BJ (cell line): ENCODE results near the gene MCC. TPM values are rescaled to one million over a fixed set of nuclear protein-coding genes. Genes with fewer than 3 reads are reported as not detected.

Experiments used
- CTCF ChIA-PET: fragments of 350-600 bp; formaldehyde crosslinking; extraction: SDS; loops from one replicate; lab custom pipeline; 2021; ENCODE audit warnings: antibody characterized with exemption, inconsistent platforms; lab: Yijun Ruan, JAX
- POLR2A ChIA-PET: fragments of 300-600 bp; sonication (Branson Sonifier 250); formaldehyde crosslinking; extraction: SDS; loops from one replicate; lab custom pipeline; 2021; ENCODE audit warnings: antibody characterized with exemption; lab: Charles Lee
- DNase-seq: peaks from one replicate; pipeline ENCODE4 v3.0.0-alpha.2; 2011; ENCODE audit warnings: low read depth
- H3K27me3 ChIP-seq: 2 replicates; pipeline ENCODE4 v1.6.0; 2011; ENCODE audit warnings: low read length; ENCODE audit not compliant: control insufficient read depth, insufficient read depth
- H3K36me3 ChIP-seq: 2 replicates; pipeline ENCODE4 v1.5.1; 2011; ENCODE audit warnings: low read length; ENCODE audit not compliant: control insufficient read depth, insufficient read depth
- H3K4me3 ChIP-seq: 2 replicates; pipeline ENCODE4 v1.5.1; 2011; ENCODE audit warnings: low read depth, mild to moderate bottlenecking, control low read depth, low read length
- polyA plus RNA-seq: library from polyadenylated mRNA; depleted of rRNA; stranded (reverse); fragments of >200 nt; gene quantifications from 2 replicates; pipeline ENCODE4 v1.2.3, GENCODE V29; 2011
- TF ChIP-seq, protein P1 (sequence below): IDR thresholded peaks from 2 replicates; pipeline ENCODE4 v1.5.1; 2011; ENCODE audit warnings: low read depth, mild to moderate bottlenecking, control low read depth, inconsistent platforms, low read length, moderate library complexity; ENCODE audit not compliant: insufficient read depth

The MCC gene
- polyA plus RNA-seq, 1 experiment, result 2.3 TPM

DNA sequence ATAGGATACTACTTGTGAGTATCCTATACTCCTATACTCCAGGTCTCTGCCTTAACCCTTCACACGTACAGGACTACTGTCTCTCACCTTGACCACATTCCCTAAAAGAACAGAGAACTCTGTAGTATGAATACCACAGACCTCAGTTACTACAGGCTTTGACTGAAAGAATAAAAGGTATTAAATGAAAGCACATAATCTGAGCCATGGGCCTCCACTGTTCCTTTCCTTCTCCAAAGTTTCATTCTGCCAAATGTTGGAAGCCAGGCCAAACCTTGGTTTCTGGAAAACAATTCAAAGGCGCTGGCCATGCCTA, 244.9 kb downstream of the MCC start:
- no peak for DNase-seq
- Histone ChIP-seq H3K36me3 (no peaks in the 10 kb centered on the region), H3K27me3 (no peaks in the 10 kb centered on the region), H3K4me3 (no peak overlapping the region)
- ChIA-PET CTCF (no interaction called here), POLR2A (no interaction called here)
- TF ChIP-seq, protein P1, sequence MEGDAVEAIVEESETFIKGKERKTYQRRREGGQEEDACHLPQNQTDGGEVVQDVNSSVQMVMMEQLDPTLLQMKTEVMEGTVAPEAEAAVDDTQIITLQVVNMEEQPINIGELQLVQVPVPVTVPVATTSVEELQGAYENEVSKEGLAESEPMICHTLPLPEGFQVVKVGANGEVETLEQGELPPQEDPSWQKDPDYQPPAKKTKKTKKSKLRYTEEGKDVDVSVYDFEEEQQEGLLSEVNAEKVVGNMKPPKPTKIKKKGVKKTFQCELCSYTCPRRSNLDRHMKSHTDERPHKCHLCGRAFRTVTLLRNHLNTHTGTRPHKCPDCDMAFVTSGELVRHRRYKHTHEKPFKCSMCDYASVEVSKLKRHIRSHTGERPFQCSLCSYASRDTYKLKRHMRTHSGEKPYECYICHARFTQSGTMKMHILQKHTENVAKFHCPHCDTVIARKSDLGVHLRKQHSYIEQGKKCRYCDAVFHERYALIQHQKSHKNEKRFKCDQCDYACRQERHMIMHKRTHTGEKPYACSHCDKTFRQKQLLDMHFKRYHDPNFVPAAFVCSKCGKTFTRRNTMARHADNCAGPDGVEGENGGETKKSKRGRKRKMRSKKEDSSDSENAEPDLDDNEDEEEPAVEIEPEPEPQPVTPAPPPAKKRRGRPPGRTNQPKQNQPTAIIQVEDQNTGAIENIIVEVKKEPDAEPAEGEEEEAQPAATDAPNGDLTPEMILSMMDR, result no peak

DNA sequence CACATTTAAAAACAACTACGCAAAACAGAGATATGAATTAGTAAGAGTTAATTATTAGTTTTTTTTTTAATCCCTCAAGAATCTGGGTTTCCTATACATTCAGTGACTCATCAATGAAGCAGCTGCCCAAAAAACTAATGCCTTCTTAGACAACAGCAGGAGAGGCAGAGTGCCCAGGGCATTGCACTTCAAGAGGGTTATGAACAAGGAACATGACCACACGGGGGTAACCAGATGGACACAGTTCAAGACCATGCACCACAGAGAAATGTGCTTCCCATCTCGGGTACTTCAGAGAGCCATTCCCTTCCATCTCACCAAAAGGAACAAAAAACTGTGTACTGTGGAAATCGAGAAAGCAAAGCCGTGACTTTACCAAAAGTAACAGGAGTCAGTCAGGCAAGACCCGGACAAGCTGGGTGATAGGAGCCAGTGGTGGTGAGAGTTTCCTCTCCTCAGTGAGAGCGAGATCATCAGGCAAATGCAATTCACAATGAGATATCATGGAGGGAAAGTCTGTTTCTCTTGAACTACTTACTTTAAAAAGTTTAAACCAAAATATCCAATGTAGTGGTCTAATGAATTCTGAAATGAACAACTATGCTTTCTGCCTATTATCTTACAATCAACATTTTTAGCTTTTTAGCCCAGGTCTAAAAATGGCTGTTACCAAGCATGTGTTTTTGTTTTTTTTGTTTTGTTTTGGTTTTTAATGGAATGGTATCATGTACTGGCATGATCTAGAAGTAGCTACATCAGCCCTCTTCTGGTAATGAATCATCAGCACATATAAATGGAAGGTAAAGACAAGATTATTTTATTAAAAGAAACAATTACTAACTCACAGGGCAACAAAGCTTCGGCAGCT, 245.5 kb downstream of the MCC start:
- TF ChIP-seq, protein P1, result no peak
- ChIA-PET POLR2A (no interaction called here), CTCF (no interaction called here)
- no peaks in the 10 kb centered on the region for H3K36me3 ChIP-seq
- no peak overlapping the region for H3K4me3 ChIP-seq
- DNase-seq, result no peak
- H3K27me3 ChIP-seq, result no peaks in the 10 kb centered on the region

DNA sequence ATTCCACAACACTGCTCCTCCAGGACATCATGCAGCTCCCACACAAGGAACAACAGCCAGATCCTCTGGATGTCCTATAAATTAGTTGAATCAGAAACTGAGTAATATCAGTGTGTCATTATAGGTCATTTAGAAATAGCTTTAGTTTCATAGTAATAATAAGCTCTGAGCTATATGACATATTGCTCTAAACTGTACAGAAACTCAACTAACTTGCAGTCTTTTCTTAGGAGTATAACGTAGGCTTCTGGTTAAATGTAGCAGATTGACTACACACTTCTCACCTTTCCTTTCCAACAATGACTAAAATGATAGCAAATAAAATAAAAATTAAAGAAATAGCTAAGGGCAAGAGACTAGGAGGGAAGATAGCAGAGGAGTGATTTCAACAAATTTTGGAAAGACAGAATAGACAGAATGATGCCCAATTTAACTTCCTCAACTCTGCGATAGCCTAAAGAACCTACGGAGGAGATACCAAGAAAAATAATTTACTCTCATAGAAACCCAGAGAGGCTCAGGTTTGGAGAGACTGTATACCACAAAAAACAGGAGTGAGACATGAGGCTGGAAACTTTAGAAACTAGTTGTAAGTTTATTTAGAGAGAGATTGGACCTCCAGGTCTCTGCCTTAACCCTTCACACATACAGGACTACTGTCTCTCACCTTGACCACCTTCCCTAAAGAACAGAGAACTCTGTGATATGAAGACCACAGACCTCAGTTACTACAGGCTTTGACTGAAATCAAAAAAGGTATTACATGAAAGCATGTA, 247.1 kb downstream of the MCC start:
- CTCF ChIA-PET, result interaction anchor here (0.7 to 1.3 kb wide), 3 partner anchors 9 to 245 kb away, joined by 3 read pairs; no protein-coding TSS in a partner anchor
- no peaks in the 10 kb centered on the region for H3K36me3 ChIP-seq
- H3K4me3 ChIP-seq, result no peak overlapping the region
- no peaks in the 10 kb centered on the region for H3K27me3 ChIP-seq
- POLR2A ChIA-PET, result no interaction called here
- DNase-seq, result no peak
- TF ChIP-seq, protein P1, result no peak

DNA sequence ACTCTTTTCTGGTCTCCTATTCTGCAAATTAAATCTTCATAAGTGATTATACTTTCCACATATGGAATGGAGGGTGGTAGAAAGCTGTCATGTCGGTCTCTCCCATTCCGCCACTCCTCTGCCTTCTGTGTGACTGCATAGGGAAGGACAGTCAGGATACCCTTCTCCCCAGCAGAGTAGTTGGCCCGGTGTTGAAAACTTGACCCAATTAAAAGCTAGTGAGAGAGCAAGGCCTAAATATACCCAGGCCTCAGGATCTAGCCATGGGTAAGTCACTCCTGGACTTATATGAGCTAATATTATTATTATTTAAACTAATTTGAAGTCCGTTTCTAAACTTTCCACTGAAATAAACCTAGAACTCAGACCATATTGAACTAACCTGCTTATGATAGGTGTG, 248.2 kb downstream of the MCC start:
- no peak for DNase-seq
- Histone ChIP-seq H3K36me3 (no peaks in the 10 kb centered on the region), H3K4me3 (no peak overlapping the region), H3K27me3 (no peaks in the 10 kb centered on the region)
- ChIA-PET POLR2A (no interaction called here), CTCF (interaction anchor here (1.3 kb wide), 1 partner anchor 10 kb away, joined by 3 read pairs; no protein-coding TSS in a partner anchor)
- TF ChIP-seq, protein P1, result no peak

DNA sequence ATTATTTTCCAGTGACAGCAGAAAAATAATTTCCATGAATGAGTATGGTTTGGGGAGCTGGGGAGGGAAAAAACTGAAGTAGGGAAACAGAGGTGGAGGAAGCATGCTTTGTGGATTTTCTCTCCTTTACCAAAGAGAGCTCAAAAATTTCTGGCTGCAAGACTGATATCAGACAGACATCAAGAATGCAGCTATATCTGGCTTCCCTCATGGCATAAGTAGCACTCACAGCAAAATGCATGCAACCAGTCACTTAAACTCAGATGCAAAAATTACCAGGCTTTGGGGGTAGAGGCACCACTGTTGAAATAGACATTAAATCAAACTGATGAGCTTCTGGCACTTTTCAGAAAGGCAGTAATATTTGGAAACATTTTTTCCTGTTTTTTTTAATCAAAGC, 250.4 kb downstream of the MCC start:
- DNase-seq, result no peak
- POLR2A ChIA-PET, result no interaction called here
- no peaks in the 10 kb centered on the region for H3K27me3 ChIP-seq
- TF ChIP-seq, protein P1, result no peak
- no peaks in the 10 kb centered on the region for H3K36me3 ChIP-seq
- CTCF ChIA-PET, result interaction anchor here (1.0 to 1.1 kb wide), 2 partner anchors 10 to 242 kb away, joined by 3 to 6 read pairs; no protein-coding TSS in a partner anchor
- no peak overlapping the region for H3K4me3 ChIP-seq
